NCI-H146 treated with DMSO at 0.1 percent for 48 hours (cell line): ENCODE results near the gene WRAP53.

Experiments
- DNase-seq: peaks from one replicate; lab custom pipeline; 2025; ENCODE audit not compliant: unreplicated experiment; lab: John Stamatoyannopoulos, UW

Gene WRAP53

DNA sequence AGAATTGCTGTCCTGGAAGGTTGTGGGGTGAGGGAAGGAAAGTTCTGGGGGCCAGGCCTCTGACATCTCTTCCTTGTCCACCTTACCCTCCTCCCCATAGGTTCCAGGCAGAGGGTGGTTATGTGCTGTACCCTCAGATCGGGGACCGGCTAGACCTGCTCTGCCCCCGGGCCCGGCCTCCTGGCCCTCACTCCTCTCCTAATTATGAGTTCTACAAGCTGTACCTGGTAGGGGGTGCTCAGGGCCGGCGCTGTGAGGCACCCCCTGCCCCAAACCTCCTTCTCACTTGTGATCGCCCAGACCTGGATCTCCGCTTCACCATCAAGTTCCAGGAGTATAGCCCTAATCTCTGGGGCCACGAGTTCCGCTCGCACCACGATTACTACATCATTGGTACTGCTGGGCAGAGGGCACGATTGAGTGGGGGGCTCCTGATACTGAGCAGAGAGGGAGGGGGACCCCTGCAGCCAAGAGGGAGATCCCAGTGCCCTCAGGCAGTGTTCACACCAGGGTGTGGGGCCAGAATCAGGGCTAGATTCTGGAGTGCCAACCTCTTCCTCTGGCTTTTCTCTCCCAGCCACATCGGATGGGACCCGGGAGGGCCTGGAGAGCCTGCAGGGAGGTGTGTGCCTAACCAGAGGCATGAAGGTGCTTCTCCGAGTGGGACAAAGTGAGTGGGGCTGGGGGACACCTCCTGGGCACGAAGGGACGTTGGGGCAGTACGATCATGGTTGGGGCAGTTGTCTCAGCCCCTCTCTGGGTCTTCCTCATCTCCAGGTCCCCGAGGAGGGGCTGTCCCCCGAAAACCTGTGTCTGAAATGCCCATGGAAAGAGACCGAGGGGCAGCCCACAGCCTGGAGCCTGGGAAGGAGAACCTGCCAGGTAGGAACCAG lies 19.8 kb downstream of the WRAP53 start:
- DNase-seq = no peak

DNA sequence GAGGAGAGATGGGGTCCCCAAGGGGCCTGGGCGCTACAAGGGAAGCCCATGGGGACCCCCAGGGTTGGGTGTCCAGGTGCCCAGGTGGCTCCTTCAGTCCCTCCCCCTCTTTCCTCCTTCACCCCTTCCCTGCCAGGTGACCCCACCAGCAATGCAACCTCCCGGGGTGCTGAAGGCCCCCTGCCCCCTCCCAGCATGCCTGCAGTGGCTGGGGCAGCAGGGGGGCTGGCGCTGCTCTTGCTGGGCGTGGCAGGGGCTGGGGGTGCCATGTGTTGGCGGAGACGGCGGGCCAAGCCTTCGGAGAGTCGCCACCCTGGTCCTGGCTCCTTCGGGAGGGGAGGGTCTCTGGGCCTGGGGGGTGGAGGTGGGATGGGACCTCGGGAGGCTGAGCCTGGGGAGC lies 20.8 kb downstream of the WRAP53 start:
- DNase-seq = no peak

DNA sequence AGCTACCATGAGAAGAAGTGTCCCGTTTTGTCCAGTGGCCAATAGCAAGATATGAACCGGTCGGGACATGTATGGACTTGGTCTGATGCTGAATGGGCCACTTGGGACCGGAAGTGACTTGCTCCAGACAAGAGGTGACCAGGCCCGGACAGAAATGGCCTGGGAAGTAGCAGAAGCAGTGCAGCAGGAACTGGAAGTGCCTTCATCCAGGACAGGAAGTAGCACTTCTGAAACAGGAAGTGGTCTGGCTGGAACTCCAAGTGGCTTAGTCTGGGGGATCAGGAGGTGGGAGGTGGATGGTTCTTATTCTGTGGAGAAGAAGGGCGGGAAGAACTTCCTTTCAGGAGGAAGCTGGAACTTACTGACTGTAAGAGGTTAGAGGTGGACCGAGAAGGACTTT lies 22.0 kb downstream of the WRAP53 start:
- DNase-seq = no peak

DNA sequence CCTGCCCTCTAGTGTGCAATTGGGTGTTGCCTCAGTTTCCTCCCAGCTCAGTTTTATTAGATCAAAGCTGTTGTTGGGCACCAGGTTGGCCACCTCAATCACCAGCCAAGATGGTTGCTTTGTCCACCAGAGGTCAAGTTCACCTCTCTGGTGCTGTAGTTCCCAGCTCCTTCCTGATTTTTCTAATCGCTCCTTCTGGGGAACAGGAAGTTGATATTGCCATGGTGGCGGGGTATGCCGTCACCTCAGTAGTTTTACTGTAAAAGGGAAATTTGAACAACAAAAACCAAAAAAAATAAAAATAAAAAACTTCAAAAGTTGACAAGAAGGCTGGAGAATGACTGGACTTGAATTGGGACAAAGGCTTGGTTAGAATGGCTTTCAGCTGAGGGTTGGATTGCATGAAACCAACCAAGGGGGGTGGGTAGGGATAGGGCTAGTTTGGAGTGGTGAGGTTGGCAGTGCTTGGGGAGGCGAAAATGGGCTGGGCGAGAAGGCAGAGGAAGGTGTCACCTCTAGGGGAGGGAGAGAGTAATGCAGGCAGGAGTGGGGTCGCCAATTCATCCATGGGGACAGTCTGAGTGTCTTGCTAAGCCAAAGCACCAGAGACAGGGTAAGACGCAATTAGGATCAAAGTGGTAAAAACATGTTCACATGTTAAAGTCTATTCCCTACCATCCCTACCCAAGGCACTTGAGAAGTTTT lies 22.9 kb downstream of the WRAP53 start:
- DNase-seq = no peak

DNA sequence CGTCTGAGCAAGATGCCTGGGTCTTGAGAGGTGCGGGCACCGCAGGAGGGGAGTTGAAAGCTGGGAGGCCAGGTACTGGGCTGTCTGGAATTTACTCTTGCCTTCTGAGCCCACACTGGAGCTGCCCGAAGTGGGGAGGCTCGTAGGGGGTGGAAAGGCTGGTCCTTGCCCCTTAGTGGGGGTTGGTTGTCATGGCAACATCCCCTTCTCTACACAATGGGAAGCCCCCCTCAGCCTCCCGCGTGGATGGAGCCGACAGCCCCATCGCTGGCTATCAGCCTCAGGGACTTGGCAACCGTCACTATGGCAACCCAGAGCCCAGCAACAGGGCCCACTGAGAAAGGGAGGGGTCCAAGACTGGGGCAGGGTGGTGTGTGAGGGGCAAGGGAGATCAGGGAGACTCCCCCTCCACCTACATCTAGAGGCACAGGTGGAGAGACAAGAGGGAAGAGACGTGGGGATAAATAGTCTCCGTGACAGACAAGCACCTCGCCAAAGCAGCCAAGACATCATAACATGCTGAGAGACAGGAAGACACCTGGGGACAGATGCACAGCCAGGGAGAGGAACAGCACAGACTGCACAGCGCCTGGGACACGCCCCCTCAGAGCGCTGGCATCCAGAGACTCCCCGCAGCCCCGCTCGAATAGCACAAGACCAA lies 24.0 kb downstream of the WRAP53 start:
- no peak for DNase-seq

DNA sequence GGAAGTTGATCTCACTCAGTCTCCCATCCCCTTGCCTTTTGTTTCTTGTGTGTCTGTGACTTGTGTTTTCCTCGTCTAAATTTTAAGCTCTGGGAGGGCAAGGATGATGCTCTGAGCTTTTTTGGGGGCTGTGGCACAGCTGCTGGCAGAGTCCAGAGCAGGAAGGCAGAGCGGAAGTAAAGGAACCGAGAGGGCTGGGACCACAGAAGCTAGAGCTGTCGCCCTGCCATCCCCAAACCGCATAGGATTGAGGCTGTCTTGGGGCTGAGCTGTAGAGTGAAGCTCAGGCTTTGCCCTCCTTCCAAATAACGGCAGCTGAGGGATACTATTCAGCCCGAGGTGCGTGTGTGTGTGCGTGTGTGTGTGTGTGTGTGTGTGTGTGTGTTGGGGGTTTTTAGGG lies 25.5 kb downstream of the WRAP53 start:
- no peak for DNase-seq

DNA sequence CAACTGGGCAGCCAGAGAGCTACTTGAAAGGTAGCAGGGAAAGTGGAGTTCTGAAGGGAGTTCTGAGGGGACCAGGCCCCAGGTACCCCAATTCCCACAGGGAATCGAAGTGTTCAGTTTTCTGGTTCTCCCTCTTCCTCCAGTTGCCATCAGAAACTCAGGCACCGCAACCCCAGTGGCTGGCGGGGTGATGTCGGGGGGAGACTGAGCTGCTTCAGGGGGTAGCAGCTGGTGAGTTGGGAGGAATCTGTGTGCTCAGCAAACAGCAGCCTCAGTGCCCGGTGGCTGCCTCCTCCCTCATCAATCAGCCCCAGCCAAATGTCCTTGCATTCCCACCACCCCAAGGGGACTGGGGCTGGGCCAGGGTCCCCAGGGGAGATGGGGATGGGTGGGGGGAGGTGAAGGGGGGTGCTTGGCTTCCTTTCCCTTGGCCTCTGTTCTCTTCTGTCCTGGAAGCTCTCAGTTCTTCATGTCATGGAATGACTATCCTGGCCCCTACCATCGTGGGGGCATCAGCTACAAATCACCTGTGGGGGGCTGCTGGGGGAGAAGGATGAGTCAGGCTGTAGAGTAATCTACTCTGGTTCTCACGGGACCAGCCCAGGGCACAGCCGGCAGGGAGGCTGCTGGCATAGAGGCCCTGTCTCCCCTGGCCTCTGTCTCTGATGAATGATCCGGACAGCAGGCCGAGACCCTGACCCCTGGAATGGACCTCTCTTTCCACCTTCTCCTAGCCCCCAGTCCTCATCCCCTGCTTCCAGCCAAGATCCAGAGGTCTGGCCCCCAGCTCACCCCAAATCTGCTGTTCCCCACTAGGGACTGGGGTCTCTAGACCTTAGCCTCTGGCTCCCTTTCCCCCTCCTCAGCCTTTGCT lies 26.7 kb downstream of the WRAP53 start:
- no peak for DNase-seq

DNA sequence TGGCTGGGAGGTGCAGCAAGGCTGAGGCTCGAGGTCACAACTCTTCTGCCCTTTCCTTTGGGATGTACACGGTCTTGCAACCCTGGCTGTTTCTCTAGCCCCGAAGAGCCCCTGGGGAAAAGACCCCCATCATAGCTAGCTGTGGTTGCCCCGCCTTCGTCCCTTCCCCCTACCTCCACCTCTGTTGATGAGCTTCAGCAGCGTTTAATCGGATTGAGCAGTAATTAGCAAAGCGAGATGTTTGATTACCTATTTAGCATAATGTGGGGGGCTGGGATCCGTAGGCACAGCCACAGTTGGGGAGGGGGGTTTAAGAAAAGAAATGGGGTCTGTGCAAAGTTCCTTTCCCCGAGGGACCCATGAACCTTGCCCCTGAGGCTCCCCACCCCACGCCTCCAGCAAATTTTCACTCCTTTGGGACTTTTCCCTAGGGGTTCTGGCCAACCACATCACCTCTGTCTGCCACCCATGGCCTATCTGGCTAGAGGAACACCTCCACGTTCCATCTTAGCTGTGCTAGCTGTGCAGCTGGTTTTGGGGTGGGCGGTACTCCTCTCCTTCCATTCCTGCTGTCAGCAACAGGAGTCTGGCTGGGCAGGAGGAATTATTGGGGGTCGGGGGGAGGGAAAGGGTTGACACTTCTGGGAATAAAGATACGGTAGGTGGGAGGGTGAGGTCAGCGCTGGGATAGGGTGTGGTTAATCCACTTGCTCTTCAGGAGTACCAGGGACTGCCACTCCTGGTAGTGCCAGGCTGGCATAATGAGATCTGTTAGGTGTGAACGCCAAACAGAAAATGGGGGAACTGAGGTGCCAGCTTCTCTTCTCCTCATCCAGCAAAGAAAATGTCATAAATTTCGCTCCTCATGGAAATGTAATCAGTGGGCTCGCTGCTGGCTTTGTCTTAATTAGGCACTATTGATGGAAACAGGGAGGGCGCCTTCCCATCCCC lies 27.9 kb downstream of the WRAP53 start:
- DNase-seq = no peak

DNA sequence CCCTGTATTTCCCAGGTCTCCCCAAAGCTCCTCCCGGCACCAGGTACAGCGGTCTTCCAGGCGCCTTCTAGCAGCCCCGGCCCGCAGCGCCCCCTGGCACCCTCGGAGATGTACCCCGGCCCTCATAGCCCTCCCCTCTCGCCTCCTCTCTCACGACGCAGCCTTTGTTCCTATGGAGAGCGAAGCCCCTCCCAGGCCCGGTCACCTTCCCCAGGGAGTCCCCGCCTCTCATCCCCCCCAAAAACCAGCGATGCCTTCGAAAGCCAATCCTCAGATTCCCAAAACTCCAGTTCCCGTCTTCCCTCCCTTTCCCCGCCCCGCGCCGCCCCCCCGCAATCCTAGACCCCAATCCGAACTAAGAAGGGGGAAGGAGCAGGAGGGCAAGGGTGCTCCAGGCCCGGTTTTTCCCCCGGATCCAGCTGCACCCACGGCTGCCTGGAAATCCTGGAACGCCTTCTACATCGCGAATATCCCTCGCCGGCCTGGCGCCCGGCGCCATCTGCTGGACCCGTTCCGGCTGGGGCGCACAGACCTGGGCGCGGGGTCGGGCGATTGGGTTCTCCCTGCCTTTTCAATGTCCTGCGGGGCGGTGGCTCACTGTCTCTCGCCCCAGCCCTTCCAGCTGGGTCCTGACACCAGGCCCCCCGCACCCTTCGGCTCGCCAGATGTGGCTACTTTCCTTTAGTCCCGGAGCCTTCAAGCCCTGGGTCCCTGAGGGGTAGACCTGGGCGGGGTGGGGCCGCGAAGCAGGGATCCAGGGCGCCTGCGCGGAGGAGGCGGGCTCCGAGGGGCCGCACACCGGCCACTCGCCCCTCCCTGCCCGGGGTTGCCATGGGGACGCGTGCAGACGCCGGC lies 28.9 kb downstream of the WRAP53 start, which contains the start of gene DNAH2:
DNAH2 (plus strand) TSS at position 844 of the 855 bp plus-strand sequence. CDS start 1,991 bp downstream, outside the sequence.
- DNase-seq = peak; percentile 80

DNA sequence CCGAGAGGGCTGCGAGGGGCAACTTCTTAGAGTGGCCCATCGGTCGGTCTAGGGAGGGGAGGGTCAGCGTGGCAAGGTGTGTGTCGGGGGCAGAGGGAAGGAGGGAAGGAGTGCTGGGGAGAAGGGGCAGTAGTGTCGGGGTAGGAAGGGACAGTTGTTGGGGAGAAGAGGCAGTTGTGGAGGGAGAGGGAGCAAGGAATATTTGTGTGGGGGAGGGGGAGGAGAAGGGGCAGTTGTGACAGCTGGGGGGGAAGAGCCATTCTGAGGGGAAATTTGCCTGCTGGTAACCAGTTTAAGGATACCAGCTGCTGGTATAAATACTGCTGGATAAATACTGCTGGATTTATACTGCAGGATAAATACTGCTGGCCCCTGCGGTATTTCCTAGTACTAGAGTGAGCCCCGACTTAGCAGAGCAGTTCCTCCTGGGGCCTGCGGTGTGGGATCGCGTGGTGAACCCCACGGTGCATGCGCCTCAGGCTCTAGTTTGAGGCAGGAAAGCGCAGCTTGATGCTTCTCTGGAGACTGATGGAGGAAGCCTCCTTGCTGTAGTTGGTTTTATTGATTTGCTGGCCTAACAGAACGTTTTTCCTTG lies 29.6 kb downstream of the WRAP53 start:
- DNase-seq = no peak

DNA sequence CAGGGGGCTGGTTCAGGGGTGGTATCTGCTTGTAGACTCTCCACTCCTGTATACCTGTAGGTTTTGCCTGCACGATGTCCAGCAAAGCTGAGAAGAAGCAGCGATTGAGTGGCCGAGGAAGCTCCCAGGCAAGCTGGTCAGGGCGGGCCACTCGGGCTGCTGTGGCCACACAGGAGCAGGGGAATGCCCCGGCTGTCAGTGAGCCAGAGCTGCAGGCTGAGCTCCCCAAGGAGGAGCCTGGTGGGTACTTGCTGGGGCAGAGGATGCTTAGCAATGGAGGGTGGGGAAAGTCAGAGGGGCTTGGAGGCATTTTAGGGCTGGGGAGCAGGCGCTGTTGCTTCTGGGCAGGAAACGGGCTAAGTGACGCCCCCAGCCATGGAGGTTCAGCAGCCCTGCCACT lies 31.4 kb downstream of the WRAP53 start:
- DNase-seq = no peak

DNA sequence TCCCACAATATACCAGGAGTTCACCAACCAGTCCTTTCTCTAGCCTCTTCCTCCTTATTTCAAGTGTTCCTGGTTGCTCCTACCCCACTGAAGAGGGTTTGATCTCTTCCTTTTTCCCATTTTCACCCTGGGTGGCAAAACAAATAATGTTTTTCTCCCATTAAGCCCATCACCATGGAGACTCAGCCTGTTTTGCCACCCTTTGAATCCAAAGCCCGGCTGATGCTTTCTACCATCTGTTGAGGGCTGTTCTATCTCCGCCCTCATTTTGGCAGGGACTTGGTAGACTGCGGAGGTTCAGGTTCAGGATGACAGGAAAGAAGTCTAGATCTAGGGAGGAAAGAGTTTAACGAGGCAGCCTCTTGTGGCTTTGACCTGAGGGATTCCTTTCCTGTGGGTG lies 31.8 kb downstream of the WRAP53 start:
- no peak for DNase-seq

DNA sequence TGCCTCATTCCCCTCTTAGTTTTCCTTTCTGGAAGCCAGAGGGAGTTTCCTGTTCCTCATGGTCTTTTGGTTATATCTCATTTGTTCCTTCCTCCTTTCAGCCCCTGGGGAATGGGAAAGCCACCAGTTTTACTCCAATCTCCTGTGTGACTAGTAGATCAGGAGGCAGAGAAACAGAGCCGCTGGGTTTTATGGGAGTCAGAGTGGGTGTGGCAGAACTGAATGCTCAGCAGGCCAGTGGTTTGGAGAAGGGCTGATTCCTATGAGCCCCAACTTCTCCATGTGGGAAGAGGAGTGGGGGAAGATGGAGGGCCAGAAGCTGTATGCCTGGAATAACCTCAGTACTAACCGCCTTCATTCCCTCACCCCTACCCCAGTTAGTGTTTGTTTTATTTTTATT lies 33.3 kb downstream of the WRAP53 start:
- DNase-seq = no peak

DNA sequence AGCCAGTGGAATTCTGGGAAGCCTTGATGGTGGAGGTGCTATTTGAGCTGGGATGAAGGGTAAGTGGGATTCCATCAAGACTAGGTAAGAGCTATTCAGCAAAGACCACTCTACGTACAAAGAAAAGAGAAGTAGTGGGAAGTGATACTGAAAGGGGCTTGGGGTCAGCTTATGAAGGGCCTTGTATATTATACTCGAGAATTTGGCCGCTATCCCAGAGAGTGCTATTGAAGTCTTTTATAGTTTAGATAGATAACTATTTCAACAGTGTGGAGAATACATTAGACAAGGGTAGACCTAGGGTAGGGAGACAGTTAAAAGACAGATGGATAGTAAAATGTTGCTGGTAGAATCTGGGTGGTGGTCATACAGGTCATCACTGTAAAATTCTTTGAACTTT lies 39.6 kb downstream of the WRAP53 start:
- DNase-seq = no peak

DNA sequence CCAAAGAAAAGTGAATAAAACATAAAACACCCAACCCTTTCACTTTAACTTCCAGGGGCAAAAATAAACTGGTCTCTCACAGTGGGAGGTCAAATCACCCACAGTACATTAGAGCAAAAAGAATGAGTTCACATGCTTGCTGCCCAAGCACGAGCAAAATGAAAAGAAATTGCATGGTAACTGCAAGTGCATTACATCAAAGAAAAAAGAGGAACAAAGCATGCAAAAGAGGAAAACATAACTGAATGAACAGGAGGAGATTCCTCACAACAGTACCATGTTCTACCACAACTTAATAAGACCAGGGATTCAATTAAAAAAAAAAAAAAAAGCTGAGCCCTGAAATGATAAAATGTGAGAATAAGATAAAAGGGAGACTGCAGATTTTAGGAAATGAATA lies 41.5 kb downstream of the WRAP53 start:
- DNase-seq = peak; percentile 28

DNA sequence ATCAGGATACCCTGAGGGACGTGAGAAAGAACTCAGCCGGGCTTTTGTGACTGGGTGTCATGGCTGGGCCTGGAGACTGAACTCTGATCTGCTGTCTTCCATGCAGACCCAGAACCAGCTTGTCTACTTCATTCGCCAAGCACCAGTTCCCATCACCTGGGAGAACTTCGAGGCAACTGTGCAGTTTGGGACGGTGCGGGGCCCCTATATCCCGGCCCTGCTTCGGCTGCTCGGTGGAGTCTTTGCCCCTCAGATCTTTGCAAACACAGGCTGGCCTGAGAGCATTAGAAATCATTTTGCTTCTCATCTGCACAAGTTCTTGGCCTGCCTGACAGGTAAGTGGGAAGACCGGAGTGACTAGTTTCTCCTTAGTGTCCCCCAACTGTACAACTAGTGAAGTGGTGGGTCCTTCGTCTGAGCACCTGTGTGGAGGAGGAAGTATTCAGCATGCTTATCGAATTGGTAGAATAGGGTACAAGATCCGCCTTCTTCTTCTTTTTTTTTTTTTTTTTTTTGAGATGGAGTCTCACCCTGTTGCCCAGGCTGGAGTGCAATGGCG lies 44.8 kb downstream of the WRAP53 start:
- DNase-seq = no peak

DNA sequence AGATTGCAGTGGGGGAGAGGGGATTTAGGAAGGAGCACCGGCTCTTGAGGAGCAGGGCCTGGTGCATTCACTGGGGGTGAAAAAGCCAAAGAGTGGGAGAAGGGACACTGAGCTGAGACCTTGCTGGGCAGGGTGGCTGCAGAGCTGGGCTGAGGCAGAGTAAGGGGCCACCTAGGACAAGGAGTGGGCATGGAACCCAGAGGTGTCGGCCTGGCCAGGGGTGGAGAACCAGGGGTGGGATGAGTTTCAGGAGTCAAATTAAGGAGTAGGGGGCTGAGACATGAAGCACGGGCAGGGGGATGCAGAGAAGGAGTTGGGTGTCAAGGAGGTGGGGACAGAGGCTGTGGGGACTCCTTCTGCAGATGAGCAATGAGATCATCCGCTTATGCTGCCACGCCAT lies 49.3 kb downstream of the WRAP53 start:
- no peak for DNase-seq

DNA sequence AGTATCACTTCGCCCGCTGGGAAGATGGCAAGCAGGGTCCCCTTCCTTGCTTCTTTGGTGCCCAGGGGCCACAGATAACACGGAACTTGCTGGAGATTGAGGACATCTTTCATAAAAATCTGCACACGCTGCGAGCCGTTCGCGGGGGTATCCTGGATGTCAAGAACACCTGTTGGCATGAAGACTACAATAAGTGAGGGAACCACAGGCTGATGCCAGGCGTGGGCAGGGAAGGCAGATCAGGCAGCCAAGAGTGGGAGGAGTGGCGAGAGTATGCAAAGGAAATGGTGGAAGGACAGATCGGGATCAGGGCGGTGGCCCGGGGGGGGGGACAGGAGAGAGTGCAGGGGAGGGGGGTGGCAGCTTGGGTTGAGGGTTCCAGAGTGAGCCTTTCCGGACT lies 51.5 kb downstream of the WRAP53 start:
- no peak for DNase-seq
